GM23338 (cell line): ENCODE results near the gene SORCS2.

Source experiments
- CREB1 ChIP-seq: fragments of 250-450 bp; sonication (Bioruptor Pico); IDR thresholded peaks from 2 replicates; pipeline ENCODE4 v1.5.0; 2020; ENCODE audit warnings: low read depth, mild to moderate bottlenecking, moderate library complexity
- EZH2 ChIP-seq: fragments of 200-600 bp; sonication (generic); IDR thresholded peaks from one replicate; pipeline ENCODE4 v1.8.0; 2017; ENCODE audit warnings: antibody characterized with exemption, mild to moderate bottlenecking, low read depth; ENCODE audit not compliant: unreplicated experiment
- EZH2phosphoT487 ChIP-seq: fragments of 200-600 bp; sonication (generic); IDR thresholded peaks from one replicate; pipeline ENCODE4 v1.8.1; 2018; ENCODE audit warnings: antibody characterized with exemption; ENCODE audit not compliant: unreplicated experiment
- JUNB ChIP-seq: IDR thresholded peaks from one replicate; pipeline ENCODE4 v1.6.1; 2016; ENCODE audit warnings: antibody characterized with exemption; ENCODE audit not compliant: unreplicated experiment
- POLR2AphosphoS5 ChIP-seq: IDR thresholded peaks from 2 replicates; pipeline ENCODE4 v1.6.1; 2016; ENCODE audit warnings: antibody characterized with exemption, low read depth
- STAT1 ChIP-seq: IDR thresholded peaks from one replicate; pipeline ENCODE4 v1.6.1; 2016; ENCODE audit warnings: antibody characterized with exemption; ENCODE audit not compliant: unreplicated experiment
- TF ChIP-seq, protein P1 (sequence below), 2 experiments: fragments of 200-600 bp in 1 of 2; sonication (generic) in 1 of 2; conservative IDR thresholded peaks; 2 replicates each; pipeline versions ENCODE4 v1.5.1 to v1.6.1; 2016 to 2017; ENCODE audit warnings: antibody characterized with exemption in 2 of 2, low read depth in 2 of 2, mild to moderate bottlenecking in 2 of 2, moderate library complexity in 1 of 2
- TF ChIP-seq, protein P2 (sequence below): IDR thresholded peaks from one replicate; pipeline ENCODE4 v1.6.1; 2018; ENCODE audit warnings: antibody characterized with exemption; ENCODE audit not compliant: unreplicated experiment

DNA sequence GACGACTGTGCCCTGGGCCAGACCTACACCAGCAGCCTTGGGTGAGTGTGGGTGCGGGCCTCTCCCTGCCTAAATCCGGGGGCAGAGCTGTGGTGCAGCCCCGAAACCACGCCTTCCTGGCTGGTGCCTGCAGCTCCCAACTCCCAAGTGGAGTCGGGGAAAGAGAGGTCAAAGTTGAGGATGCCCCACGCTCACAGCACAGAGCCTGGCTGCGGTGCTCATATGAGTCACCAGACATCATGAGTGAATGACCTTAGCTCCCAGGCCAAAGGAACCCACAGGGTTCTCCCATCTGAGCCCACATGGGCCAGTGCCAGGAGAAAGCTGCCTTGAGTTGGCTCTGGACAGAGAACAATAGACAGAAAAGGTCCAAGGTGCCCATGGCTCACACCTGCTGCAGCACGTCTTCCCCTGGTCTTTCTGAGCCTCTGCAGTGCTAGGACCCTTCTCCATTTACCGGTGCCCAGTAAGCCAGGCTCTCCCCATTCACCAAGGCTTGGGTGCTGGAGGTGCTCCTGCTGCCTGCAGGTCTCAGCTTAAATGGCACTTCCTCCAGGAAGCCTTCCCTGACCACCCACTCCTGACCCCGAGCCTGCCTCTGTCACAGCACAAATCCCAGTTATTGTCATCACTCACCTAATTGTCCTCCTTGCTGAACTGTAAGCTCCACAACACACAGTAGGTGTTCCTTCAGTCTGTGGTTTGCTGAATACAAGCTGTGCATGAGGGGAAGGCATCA, 523.1 kb downstream of the SORCS2 start:
- TF ChIP-seq, protein P1, sequence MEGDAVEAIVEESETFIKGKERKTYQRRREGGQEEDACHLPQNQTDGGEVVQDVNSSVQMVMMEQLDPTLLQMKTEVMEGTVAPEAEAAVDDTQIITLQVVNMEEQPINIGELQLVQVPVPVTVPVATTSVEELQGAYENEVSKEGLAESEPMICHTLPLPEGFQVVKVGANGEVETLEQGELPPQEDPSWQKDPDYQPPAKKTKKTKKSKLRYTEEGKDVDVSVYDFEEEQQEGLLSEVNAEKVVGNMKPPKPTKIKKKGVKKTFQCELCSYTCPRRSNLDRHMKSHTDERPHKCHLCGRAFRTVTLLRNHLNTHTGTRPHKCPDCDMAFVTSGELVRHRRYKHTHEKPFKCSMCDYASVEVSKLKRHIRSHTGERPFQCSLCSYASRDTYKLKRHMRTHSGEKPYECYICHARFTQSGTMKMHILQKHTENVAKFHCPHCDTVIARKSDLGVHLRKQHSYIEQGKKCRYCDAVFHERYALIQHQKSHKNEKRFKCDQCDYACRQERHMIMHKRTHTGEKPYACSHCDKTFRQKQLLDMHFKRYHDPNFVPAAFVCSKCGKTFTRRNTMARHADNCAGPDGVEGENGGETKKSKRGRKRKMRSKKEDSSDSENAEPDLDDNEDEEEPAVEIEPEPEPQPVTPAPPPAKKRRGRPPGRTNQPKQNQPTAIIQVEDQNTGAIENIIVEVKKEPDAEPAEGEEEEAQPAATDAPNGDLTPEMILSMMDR (conservative IDR thresholded peaks at IDR 0.05; ENCODE audit: low read depth in 2 of 2), result no peak
- no peak for TF ChIP-seq POLR2AphosphoS5
- no peak for TF ChIP-seq EZH2
- TF ChIP-seq JUNB, result no peak
- TF ChIP-seq, protein P2, sequence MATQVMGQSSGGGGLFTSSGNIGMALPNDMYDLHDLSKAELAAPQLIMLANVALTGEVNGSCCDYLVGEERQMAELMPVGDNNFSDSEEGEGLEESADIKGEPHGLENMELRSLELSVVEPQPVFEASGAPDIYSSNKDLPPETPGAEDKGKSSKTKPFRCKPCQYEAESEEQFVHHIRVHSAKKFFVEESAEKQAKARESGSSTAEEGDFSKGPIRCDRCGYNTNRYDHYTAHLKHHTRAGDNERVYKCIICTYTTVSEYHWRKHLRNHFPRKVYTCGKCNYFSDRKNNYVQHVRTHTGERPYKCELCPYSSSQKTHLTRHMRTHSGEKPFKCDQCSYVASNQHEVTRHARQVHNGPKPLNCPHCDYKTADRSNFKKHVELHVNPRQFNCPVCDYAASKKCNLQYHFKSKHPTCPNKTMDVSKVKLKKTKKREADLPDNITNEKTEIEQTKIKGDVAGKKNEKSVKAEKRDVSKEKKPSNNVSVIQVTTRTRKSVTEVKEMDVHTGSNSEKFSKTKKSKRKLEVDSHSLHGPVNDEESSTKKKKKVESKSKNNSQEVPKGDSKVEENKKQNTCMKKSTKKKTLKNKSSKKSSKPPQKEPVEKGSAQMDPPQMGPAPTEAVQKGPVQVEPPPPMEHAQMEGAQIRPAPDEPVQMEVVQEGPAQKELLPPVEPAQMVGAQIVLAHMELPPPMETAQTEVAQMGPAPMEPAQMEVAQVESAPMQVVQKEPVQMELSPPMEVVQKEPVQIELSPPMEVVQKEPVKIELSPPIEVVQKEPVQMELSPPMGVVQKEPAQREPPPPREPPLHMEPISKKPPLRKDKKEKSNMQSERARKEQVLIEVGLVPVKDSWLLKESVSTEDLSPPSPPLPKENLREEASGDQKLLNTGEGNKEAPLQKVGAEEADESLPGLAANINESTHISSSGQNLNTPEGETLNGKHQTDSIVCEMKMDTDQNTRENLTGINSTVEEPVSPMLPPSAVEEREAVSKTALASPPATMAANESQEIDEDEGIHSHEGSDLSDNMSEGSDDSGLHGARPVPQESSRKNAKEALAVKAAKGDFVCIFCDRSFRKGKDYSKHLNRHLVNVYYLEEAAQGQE, result no peak
- TF ChIP-seq STAT1, result no peak
- no peak for TF ChIP-seq EZH2phosphoT487
- TF ChIP-seq CREB1 (CRISPR knock-in tag), result no peak
